ENCODE data around the gene TLCD2.
"Not testable (repeated sequence)": the region's sequence is repeated elsewhere in the genome, so short reads cannot be mapped to it uniquely, and the experiment has no call there.

TLCD2 gene

GRCh38 chr17:1735834-1736347 is 25.7 kb upstream of the TLCD2 start:
- DNase-seq: no peak

DNA sequence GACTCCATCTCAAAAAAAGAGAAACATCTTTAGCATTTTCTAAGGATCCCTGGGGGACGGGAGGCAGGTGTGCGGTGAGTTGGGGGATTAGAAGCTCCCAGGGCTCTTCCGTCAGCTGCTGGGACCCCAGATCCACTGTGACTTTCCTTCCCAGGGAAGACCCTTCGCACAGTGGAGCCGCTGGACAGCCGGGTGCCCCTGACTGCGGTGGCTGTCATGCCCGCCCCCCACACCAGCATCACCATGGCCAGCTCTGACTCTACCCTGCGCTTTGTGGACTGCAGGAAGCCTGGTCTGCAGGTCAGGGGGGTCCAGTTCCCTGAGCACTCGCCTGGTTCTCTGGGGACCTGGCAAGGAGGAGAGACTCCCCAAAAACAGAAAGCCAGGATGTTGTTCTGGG is 25.2 kb upstream of the TLCD2 start:
- no peak for DNase-seq

GRCh38 chr17:1733759-1734158 is 23.6 kb upstream of the TLCD2 start:
- no peak for DNase-seq

DNA sequence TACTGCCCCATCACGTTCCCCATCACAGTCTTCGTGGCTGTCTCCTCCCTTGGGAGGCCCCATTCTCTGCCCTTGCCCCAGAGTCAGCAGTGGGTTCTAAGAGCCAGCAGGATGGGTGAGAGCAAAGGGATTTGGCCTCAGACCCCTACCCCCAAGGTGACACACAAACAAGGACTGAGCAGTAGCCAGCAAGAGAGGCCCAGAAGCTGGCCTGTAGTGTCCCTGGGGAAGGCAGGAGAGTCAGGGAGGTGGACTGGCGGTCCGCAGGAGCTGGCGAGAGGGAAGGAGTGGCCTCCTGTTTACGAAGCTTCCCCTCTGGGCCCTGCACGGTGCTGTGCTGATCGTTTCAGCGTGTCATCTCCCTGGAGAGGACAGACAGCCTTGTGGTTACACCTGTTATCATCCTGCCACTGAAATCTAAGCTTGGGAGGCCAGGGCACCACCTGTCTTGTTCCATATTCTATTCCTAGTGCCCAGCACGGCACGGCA is 22.7 kb upstream of the TLCD2 start:
- DNase-seq: no peak

- DNase-seq: no peak
Measured at GRCh38 chr17:1732241-1732832, 22.2 kb upstream of the TLCD2 start.

- DNase-seq: no peak
Measured at GRCh38 chr17:1731194-1731506, 21.0 kb upstream of the TLCD2 start.

DNA sequence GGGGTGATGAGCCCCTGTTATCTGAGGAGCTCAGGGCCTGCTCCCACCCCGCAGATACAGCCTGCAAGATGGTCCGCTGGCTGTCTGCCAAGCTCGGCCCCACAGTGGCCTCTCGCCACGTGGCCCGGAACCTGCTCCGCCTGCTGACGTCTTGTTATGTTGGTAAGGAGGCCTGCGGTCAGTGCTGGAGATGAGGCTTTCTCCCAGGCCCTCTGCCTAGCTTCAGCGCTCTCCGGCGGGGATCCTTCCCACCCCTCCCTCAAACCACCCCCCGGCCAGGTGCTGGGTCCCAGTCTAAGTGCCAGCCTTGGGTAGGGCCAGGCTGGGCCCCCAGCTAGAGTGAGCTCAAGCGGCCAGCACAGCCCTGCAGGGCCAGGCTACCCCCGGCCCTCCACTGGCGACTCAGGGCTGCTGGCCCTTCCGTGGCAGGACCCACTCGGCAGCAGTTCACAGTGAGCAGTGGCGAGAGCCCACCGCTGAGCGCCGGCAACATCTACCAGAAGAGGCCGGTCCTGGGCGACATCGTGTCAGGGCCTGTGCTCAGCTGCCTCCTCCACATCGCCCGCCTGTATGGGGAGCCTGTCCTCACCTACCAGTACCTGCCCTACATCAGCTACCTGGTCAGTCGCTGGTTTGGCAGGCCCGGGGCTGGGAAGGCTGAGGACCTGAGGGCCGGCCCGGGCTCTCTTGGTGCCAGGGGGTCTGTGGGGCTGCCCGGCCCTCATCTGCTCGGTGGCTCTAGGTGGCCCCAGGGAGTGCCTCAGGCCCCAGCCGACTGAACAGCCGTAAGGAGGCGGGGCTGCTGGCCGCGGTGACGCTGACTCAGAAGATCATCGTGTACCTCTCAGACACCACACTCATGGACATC is 20.4 kb upstream of the TLCD2 start:
- no peak for DNase-seq

DNA sequence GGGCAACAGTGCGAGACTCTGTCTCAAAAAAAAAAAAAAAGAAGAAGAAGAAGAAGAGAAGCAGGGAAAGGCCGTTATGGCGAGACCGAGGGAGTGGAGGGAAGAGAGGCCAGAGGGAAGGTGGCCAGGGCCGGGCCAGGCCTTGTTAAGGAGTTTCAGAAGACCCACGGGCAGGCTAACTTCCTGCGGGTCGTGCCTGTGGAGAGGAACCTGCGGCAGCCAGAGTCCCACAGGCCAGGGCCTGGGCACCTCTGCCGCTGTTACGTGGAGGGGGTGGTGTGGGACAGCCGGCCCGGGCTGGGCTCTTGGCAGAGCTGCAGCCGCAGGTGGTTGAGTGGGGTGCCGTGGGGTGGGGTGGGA is 19.8 kb upstream of the TLCD2 start:
- no peak for DNase-seq

- DNase-seq: no peak
Measured at GRCh38 chr17:1727876-1728630, 17.9 kb upstream of the TLCD2 start.

GRCh38 chr17:1727258-1727789 is 17.1 kb upstream of the TLCD2 start:
- DNase-seq: no peak

- DNase-seq: no peak
Measured at GRCh38 chr17:1726626-1727257, 16.6 kb upstream of the TLCD2 start.

DNA sequence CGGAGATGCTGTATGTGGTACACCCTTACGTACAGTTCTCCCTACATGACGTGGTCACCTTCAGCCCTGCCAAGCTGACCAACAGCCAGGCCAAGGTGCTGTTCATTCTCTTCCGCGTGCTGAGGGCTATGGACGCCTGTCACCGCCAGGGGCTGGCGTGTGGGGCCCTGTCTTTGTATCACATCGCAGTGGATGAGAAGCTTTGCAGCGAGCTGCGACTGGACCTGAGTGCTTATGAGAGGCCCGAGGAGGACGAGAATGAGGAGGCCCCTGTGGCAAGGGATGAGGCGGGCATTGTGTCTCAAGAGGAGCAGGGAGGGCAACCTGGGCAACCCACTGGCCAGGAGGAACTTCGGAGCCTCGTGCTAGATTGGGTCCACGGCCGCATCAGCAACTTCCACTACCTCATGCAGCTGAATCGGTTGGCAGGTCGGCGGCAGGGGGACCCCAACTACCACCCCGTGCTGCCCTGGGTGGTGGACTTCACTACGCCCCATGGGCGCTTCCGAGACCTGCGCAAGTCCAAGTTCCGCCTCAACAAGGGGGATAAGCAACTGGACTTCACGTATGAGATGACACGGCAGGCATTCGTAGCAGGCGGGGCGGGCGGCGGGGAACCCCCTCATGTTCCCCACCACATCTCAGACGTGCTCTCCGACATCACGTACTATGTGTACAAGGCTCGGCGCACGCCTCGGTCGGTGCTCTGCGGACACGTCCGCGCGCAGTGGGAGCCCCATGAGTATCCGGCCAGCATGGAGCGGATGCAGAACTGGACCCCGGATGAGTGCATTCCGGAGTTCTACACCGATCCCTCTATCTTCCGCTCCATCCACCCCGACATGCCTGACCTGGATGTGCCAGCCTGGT is 15.7 kb upstream of the TLCD2 start:
- no peak for DNase-seq

GRCh38 chr17:1724869-1725641 is 14.9 kb upstream of the TLCD2 start:
- DNase-seq: peak in 1 of 2 donors; percentile 81

GRCh38 chr17:1724351-1724868 is 14.2 kb upstream of the TLCD2 start, which contains the start of gene WDR81:
TSS of gene WDR81 (plus strand) at chr17:1724704. CDS start at chr17:1724960, 256 bp downstream.
- peak; percentile 68 to 81 for DNase-seq

GRCh38 chr17:1722022-1722421 is 11.8 kb upstream of the TLCD2 start:
- DNase-seq: not testable (repeated sequence)

DNA sequence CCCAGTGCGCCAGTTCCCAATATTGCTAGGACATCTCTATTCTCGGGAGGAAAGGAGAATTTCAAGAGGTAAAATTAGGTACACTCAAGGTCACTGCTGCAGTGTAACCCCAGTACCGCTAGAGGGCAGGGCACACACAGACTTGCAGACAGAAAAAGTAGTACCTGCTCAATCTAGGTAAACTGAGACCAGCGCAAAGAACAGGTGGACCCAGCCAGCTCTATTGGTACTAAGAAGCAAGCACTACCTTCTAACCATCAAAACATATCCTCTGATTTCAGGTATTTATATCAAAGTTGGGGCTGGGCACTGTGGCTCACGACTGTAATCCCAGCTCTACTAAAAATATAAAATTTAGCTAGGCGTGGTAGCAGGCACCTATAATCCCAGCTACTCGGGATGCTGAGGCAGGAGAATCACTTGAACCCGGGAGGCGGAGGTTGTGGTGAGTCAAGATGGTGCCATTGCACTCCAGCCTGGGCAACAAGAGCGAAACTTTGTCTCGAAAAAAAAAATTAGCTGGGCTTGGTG is 10.7 kb upstream of the TLCD2 start:
- peak in 1 of 2 donors; percentile 55 for DNase-seq

GRCh38 chr17:1718362-1719165 is 8.4 kb upstream of the TLCD2 start:
- no peak for DNase-seq

DNA sequence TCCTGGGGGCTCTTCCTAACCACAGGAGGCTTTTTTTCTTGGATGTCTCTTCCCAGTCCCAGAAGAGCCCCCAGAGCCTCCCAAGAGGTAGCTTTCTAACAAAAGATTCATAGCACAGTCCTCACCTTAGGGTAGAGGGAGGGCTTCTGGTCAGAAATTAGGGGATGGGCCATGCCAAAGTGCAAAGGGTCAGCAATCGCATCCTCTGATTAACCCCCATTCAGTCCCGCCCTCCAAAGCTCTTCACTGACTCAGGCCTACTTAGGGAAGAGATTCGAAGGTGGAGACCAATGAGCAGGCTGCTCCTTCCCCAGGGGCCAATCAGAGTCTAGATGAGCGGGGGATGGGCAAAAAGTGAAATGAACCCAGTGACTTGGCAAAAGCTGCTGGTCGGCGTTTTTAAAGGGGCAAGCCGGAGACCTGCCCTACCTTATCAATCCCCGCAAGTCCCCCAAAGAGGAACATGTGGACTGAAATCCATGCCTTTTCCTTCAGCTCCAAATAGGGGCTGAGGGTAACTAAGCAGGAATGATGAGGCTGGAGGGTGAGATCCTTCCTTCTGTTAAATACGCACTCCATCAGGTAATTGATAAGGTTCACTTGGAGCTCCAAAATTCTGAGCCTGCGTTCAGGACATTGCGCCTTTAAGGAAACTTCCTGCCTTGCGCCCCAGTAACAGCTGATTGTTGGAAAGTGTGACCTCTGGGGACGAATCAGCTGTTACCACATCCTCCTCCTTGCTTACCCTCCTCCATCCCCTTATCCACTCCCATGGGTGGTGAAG is 6.9 kb upstream of the TLCD2 start:
- peak; percentile 74 to 97 for DNase-seq
